ENCODE measurements around the gene DCAF12.
A peak's percentile ranks its signal among the peaks of the same experiment; 100 is the strongest.
"Not testable (repeated sequence)": the region's sequence is repeated elsewhere in the genome, so short reads cannot be mapped to it uniquely, and the experiment has no call there.

DCAF12 gene

GRCh38 chr9:34139477-34140146 lies 13.1 kb upstream of the DCAF12 start:
- H3K27ac Mint-ChIP-seq, result no peak overlapping the region
- peaks cover 13% of the 10 kb centered on the region for H3K27me3 Mint-ChIP-seq (ENCODE audit: low read depth)
- H3K9me3 Mint-ChIP-seq, result no peaks in the 10 kb centered on the region
- H3K4me3 Mint-ChIP-seq, result no peak overlapping the region
- no peaks in the 10 kb centered on the region for H3K36me3 Mint-ChIP-seq (ENCODE audit: low read depth)
- H3K4me1 Mint-ChIP-seq (ENCODE audit: low read depth), result no peaks in the 10 kb centered on the region

GRCh38 chr9:34138644-34139043 lies 12.1 kb upstream of the DCAF12 start:
- H3K27ac Mint-ChIP-seq; H3K4me1 Mint-ChIP-seq (ENCODE audit: low read depth); H3K9me3 Mint-ChIP-seq; H3K36me3 Mint-ChIP-seq (ENCODE audit: low read depth); H3K4me3 Mint-ChIP-seq: not testable (repeated sequence)
- H3K27me3 Mint-ChIP-seq (ENCODE audit: low read depth), result peaks cover 13% of the 10 kb centered on the region

GRCh38 chr9:34134521-34134920 lies 8.0 kb upstream of the DCAF12 start:
- no peak overlapping the region for H3K4me3 Mint-ChIP-seq
- H3K4me1 Mint-ChIP-seq (ENCODE audit: low read depth), result no peaks in the 10 kb centered on the region
- no peak overlapping the region for H3K27ac Mint-ChIP-seq
- H3K36me3 Mint-ChIP-seq (ENCODE audit: low read depth), result no peaks in the 10 kb centered on the region
- H3K27me3 Mint-ChIP-seq (ENCODE audit: low read depth), result no peaks in the 10 kb centered on the region
- no peaks in the 10 kb centered on the region for H3K9me3 Mint-ChIP-seq

DNA sequence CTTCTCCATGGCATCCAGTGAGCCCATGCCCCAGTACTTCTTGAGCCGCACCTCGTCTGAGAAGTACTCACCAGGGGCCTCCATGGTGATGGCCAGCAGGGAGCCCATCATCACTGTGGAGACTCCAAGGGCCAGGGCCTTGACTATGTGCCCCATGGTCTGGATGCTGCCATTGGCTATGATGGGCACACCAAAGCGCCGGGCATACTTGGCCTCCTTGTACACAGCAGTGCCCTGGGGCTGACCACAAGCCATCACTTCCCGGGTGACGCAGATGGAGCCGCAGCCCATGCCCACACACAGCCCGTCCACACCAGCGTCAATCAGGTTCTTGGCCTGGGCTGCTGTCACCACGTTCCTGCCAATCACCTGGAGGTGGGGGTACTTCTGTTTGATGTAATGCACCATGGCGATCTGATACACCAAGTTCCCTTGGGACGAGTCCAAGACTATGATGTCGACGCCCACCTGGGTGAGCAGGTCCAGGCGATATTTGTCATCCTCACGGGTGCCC lies 7.0 kb upstream of the DCAF12 start:
- Mint-ChIP-seq H3K36me3 (ENCODE audit: low read depth) (no peaks in the 10 kb centered on the region), H3K4me1 (ENCODE audit: low read depth) (no peaks in the 10 kb centered on the region), H3K4me3 (no peak overlapping the region), H3K27me3 (ENCODE audit: low read depth) (no peaks in the 10 kb centered on the region), H3K27ac (no peak overlapping the region), H3K9me3 (no peaks in the 10 kb centered on the region)

DNA sequence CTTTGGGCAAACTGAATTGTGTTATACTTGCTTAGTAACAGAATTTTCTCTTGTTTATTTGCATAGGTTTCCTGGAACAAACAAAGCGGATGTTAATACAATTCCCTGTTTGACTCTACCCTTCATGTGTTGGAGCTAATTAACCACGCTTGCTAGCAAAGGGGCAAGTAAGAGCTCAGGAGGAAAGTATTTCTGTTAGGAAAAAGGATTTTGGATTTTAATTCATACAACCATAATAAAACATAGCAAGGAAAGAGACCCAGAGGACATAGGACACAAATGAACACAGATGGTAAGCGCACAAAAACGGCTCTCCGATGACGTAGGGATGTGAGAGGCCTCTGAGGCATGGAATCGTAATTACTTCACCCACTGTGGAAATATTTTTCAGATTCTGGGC lies 5.1 kb upstream of the DCAF12 start:
- peaks cover 4% of the 10 kb centered on the region for H3K4me1 Mint-ChIP-seq (ENCODE audit: low read depth)
- no peak overlapping the region for H3K27ac Mint-ChIP-seq
- H3K27me3 Mint-ChIP-seq (ENCODE audit: low read depth), result no peaks in the 10 kb centered on the region
- H3K36me3 Mint-ChIP-seq (ENCODE audit: low read depth), result no peaks in the 10 kb centered on the region
- no peaks in the 10 kb centered on the region for H3K9me3 Mint-ChIP-seq
- H3K4me3 Mint-ChIP-seq, result no peak overlapping the region

GRCh38 chr9:34127035-34127948 lies 794 bp upstream of the DCAF12 start:
- H3K4me1 Mint-ChIP-seq (ENCODE audit: low read depth), result peaks cover 31% of the 10 kb centered on the region
- H3K4me3 Mint-ChIP-seq, result peak overlapping the region; percentile 99
- H3K27me3 Mint-ChIP-seq (ENCODE audit: low read depth), result no peaks in the 10 kb centered on the region
- H3K9me3 Mint-ChIP-seq, result no peaks in the 10 kb centered on the region
- H3K27ac Mint-ChIP-seq, result peak overlapping the region; percentile 100
- peaks cover 22% of the 10 kb centered on the region for H3K36me3 Mint-ChIP-seq (ENCODE audit: low read depth)

GRCh38 chr9:34125681-34126206 lies 754 bp downstream of the DCAF12 start:
- Mint-ChIP-seq H3K36me3 (ENCODE audit: low read depth) (peaks cover 34% of the 10 kb centered on the region), H3K27ac (peak overlapping the region; percentile 100), H3K4me1 (ENCODE audit: low read depth) (peaks cover 41% of the 10 kb centered on the region), H3K27me3 (ENCODE audit: low read depth) (no peaks in the 10 kb centered on the region), H3K9me3 (no peaks in the 10 kb centered on the region), H3K4me3 (peak overlapping the region; percentile 99)

DNA sequence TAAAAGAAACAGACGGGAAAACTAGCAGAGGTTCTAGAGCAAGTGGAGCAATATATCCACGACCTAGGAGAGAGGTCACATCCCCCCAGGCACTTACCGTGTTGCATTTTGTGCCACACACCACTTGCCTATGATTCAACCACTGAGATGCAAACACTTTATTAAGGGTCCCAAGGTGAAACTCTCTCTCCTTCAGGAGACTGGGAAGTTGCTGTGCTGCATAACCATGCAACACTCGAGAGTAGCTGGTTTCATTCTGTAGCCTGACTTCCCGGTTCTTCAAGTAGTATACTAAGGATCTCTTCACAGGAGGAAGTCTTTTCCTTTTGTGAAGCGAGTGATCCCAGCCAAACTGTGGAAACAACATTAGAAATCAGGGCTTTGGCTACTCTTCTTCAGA lies 1.6 kb downstream of the DCAF12 start:
- H3K4me1 Mint-ChIP-seq (ENCODE audit: low read depth), result peaks cover 41% of the 10 kb centered on the region
- peak overlapping the region; percentile 99 for H3K4me3 Mint-ChIP-seq
- H3K36me3 Mint-ChIP-seq (ENCODE audit: low read depth), result peaks cover 34% of the 10 kb centered on the region
- H3K27ac Mint-ChIP-seq, result peak overlapping the region; percentile 100
- no peaks in the 10 kb centered on the region for H3K27me3 Mint-ChIP-seq (ENCODE audit: low read depth)
- H3K9me3 Mint-ChIP-seq, result no peaks in the 10 kb centered on the region

- Mint-ChIP-seq H3K4me3 (peak overlapping the region; percentile 99), H3K36me3 (ENCODE audit: low read depth) (peaks cover 34% of the 10 kb centered on the region), H3K27ac (peak overlapping the region; percentile 71), H3K27me3 (ENCODE audit: low read depth) (no peaks in the 10 kb centered on the region), H3K9me3 (no peaks in the 10 kb centered on the region), H3K4me1 (ENCODE audit: low read depth) (peaks cover 41% of the 10 kb centered on the region)
Measured at GRCh38 chr9:34124099-34124498, 2.4 kb downstream of the DCAF12 start.

DNA sequence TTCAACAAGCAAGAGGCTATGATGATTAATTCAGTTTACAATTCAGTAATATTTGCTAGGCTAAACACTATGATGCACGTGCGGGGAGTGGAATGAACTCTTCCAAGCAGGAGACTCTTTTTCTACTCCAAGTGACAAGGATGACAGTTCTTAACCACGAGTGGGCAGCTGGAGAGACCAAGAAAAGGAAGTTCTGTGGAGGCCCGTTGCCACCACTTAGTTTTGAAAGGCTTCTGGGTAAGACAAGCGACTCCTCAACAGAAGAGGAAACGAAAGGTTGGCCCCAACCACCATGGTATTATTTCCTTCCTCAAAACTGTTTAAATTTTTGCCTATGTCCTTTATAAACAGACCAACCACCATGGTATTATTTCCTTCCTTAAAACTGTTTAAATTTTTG lies 2.8 kb downstream of the DCAF12 start:
- Mint-ChIP-seq H3K27ac (peak overlapping the region; percentile 71), H3K27me3 (ENCODE audit: low read depth) (no peaks in the 10 kb centered on the region), H3K9me3 (no peaks in the 10 kb centered on the region), H3K4me1 (ENCODE audit: low read depth) (peaks cover 41% of the 10 kb centered on the region), H3K4me3 (peak overlapping the region; percentile 99), H3K36me3 (ENCODE audit: low read depth) (peaks cover 34% of the 10 kb centered on the region)

GRCh38 chr9:34121996-34122395 lies 4.5 kb downstream of the DCAF12 start:
- H3K36me3 Mint-ChIP-seq (ENCODE audit: low read depth), result peaks cover 38% of the 10 kb centered on the region
- peaks cover 37% of the 10 kb centered on the region for H3K4me1 Mint-ChIP-seq (ENCODE audit: low read depth)
- no peak overlapping the region for H3K4me3 Mint-ChIP-seq
- H3K27ac Mint-ChIP-seq, result no peak overlapping the region
- H3K9me3 Mint-ChIP-seq, result no peaks in the 10 kb centered on the region
- H3K27me3 Mint-ChIP-seq (ENCODE audit: low read depth), result no peaks in the 10 kb centered on the region

DNA sequence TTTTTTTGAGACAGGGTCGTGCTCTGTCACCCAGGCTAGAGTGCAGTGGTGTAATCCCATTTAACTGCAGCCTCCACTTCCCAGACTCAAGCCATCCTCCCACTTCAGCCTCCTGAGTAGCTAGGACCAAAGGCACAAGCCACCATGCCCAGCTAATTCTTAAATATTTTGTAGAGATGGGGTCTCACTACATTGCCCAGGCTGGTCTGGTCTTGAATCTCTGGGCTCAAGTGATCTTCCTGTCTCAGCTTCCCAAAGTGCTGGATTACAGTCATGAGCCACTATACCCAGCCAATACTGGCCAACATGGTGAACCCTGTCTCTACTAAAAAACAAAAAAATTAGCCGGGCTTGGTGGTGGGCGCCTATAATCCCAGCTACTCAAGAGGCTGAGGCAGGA lies 6.8 kb downstream of the DCAF12 start:
- Mint-ChIP-seq H3K27ac (no peak overlapping the region), H3K27me3 (ENCODE audit: low read depth) (no peaks in the 10 kb centered on the region), H3K4me3 (no peak overlapping the region), H3K4me1 (ENCODE audit: low read depth) (peaks cover 32% of the 10 kb centered on the region), H3K36me3 (ENCODE audit: low read depth) (peaks cover 40% of the 10 kb centered on the region), H3K9me3 (no peaks in the 10 kb centered on the region)

GRCh38 chr9:34114436-34114835 lies 12.1 kb downstream of the DCAF12 start:
- H3K27ac Mint-ChIP-seq, result no peak overlapping the region

GRCh38 chr9:34106110-34106509 lies 20.4 kb downstream of the DCAF12 start:
- H3K27ac Mint-ChIP-seq, result no peak overlapping the region
- H3K36me3 Mint-ChIP-seq (ENCODE audit: low read depth), result peaks cover 33% of the 10 kb centered on the region
- H3K9me3 Mint-ChIP-seq, result no peaks in the 10 kb centered on the region
- H3K4me1 Mint-ChIP-seq (ENCODE audit: low read depth), result peaks cover 6% of the 10 kb centered on the region
- no peaks in the 10 kb centered on the region for H3K27me3 Mint-ChIP-seq (ENCODE audit: low read depth)
- no peak overlapping the region for H3K4me3 Mint-ChIP-seq

More at GRCh38 chr9:34114436-34114835, 12.1 kb downstream of the DCAF12 start:
- Mint-ChIP-seq H3K4me3 (no peak overlapping the region), H3K4me1 (ENCODE audit: low read depth) (peaks cover 7% of the 10 kb centered on the region), H3K36me3 (ENCODE audit: low read depth) (peaks cover 24% of the 10 kb centered on the region), H3K27me3 (ENCODE audit: low read depth) (no peaks in the 10 kb centered on the region), H3K9me3 (no peaks in the 10 kb centered on the region)

- Mint-ChIP-seq H3K36me3 (ENCODE audit: low read depth) (peaks cover 28% of the 10 kb centered on the region), H3K27ac (no peak overlapping the region), H3K9me3 (no peaks in the 10 kb centered on the region), H3K4me3 (no peak overlapping the region), H3K27me3 (ENCODE audit: low read depth) (no peaks in the 10 kb centered on the region), H3K4me1 (ENCODE audit: low read depth) (peaks cover 2% of the 10 kb centered on the region)
Measured at GRCh38 chr9:34102796-34103195, 23.7 kb downstream of the DCAF12 start.
